HepG2 (cell line): ENCODE data around the gene DENND10. TPM values are rescaled to one million over a fixed set of nuclear protein-coding genes. Genes with fewer than 3 reads are reported as not detected.
"Not testable (repeated sequence)": the region's sequence is repeated elsewhere in the genome, so short reads cannot be mapped to it uniquely, and the experiment has no call there.

Experiments used
- ATAC-seq: fragments of 200-7000 bp; cut with Tn5 transposase; 3 replicates; pipeline ENCODE4 v1.9.1; 2020; ENCODE audit warnings: mild to moderate bottlenecking, moderate library complexity
- BruUV-seq: library from RNA; stranded (reverse); fragments of 400-500 nt; replicated peaks from 2 replicates; lab custom pipeline; 2021; lab: Mats Ljungman, UMichigan
- CTCF ChIA-PET: fragments of 300-600 bp; formaldehyde crosslinking; extraction: SDS; loops from one replicate; lab custom pipeline; 2021; ENCODE audit warnings: low total read pairs, inconsistent platforms, low intra/inter-chr PET ratio; lab: Yijun Ruan, JAX
- POLR2A ChIA-PET: fragments of 350-600 bp; sonication (Branson Sonifier 250); formaldehyde crosslinking; loops from one replicate; lab custom pipeline; 2020; ENCODE audit warnings: antibody characterized with exemption, inconsistent platforms; lab: Yijun Ruan, JAX
- DNase-seq: peaks from one replicate; pipeline ENCODE4 v3.0.0-alpha.2; 2015; ENCODE audit warnings: low spot score
- FAIRE-seq: peaks from 3 replicates; lab custom pipeline; 2011; peaks lifted over from hg19 to GRCh38; lab: Jason Lieb, UNC
- H2AFZ ChIP-seq: one replicate; pipeline ENCODE4 v1.6.1; 2011; ENCODE audit warnings: low read length, inconsistent platforms
- H3K27ac ChIP-seq: fragments of 300-600 bp; 3 replicates; pipeline ENCODE4 v1.8.0; 2011; ENCODE audit warnings: mixed run types, mild to moderate bottlenecking, mixed read lengths, low read length, inconsistent platforms; ENCODE audit not compliant: insufficient read depth; ENCODE audit errors: extremely low read length
- H3K27me3 ChIP-seq, 2 experiments: fragments of 200-600 bp in 1 of 2; 2 replicates in 1 of 2; 3 replicates in 1 of 2; pipeline versions ENCODE4 v1.6.0 to v1.8.0; 2011; ENCODE audit warnings: low read length in 2 of 2, mild to moderate bottlenecking in 2 of 2, moderate library complexity in 2 of 2, inconsistent platforms in 1 of 2; ENCODE audit not compliant: insufficient read depth in 2 of 2, control insufficient read depth in 1 of 2
- H3K36me3 ChIP-seq, 2 experiments: fragments of 200-600 bp in 1 of 2; replicated peaks in 1 of 2; 2 replicates in 1 of 2; 3 replicates in 1 of 2; pipeline versions ENCODE4 v1.5.1 to v1.8.0; 2011; ENCODE audit warnings: low read length in 2 of 2, inconsistent platforms in 1 of 2; ENCODE audit not compliant: insufficient read depth in 2 of 2, control insufficient read depth in 1 of 2
- H3K4me1 ChIP-seq: 2 replicates; pipeline ENCODE4 v1.5.1; 2012; ENCODE audit warnings: low read length, inconsistent platforms; ENCODE audit not compliant: insufficient read depth
- H3K4me2 ChIP-seq: 2 replicates; pipeline ENCODE4 v1.6.0; 2011; ENCODE audit warnings: low read depth, low read length, inconsistent platforms
- H3K4me3 ChIP-seq, 3 experiments: fragments of 200-600 bp in 1 of 3; sonication (generic), shearing (Covaris generic) in 1 of 3; replicated peaks in 1 of 3; 2 replicates each; pipeline ENCODE4 v1.5.1; 2011 to 2016; ENCODE audit warnings: low read length in 3 of 3, inconsistent platforms in 2 of 3, low read depth in 2 of 3, mild to moderate bottlenecking in 2 of 3, control low read depth in 1 of 3, mixed read lengths in 1 of 3; ENCODE audit not compliant: insufficient read depth in 1 of 3
- H3K79me2 ChIP-seq: one replicate; pipeline ENCODE4 v1.6.1; 2011; ENCODE audit warnings: low read length, inconsistent platforms; ENCODE audit not compliant: insufficient read depth
- H3K9ac ChIP-seq: 2 replicates; pipeline ENCODE4 v1.6.0; 2011; ENCODE audit warnings: mild to moderate bottlenecking, low read depth, low read length, inconsistent platforms; ENCODE audit not compliant: insufficient read depth
- H3K9me3 ChIP-seq: 2 replicates; pipeline ENCODE4 v1.5.1; 2012; ENCODE audit warnings: mild to moderate bottlenecking, low read length
- H4K20me1 ChIP-seq: 2 replicates; pipeline ENCODE4 v1.6.0; 2011; ENCODE audit warnings: inconsistent platforms, mild to moderate bottlenecking, low read length, moderate library complexity; ENCODE audit not compliant: insufficient read depth
- ATM ChIP-seq: fragments of 450-650 bp; IDR thresholded peaks from 2 replicates; pipeline ENCODE4 v1.7.1; 2017; ENCODE audit warnings: mild to moderate bottlenecking, borderline replicate concordance
- CTCF ChIP-seq: sonication (generic); formaldehyde crosslinking; IDR thresholded peaks from 2 replicates; pipeline ENCODE4 v1.5.0; 2020; ENCODE audit warnings: mild to moderate bottlenecking, missing genetic modification reagents, moderate library complexity
- STAG1 ChIP-seq: sonication (generic); formaldehyde crosslinking; IDR thresholded peaks from 2 replicates; pipeline ENCODE4 v1.4.0; 2020; ENCODE audit warnings: missing genetic modification reagents
- TBP ChIP-seq: sonication (generic); formaldehyde crosslinking; IDR thresholded peaks from 2 replicates; pipeline ENCODE4 v1.5.0; 2020; ENCODE audit warnings: missing genetic modification reagents
- ZBTB33 ChIP-seq: sonication (generic); formaldehyde crosslinking; IDR thresholded peaks from 2 replicates; pipeline ENCODE4 v1.4.0; 2020; ENCODE audit warnings: missing genetic modification reagents
- WGBS: methylation state at CpG from one replicate; pipeline ENCODE4 v1.1.6; 2017; ENCODE audit warnings: low lambda C conversion rate; 5-methylcytosine and 5-hydroxymethylcytosine counted together
- in situ Hi-C: cut with HindIII; loops from 2 replicates; pipeline ENCODE4 v1.10.0; 2017; ENCODE audit warnings: low pct_unique_long_range_greater_than_20kb; ENCODE audit not compliant: extremely low pct_ligation_motif_present
- intact Hi-C: fragments of 100-400 bp; cut with micrococcal nuclease; formaldehyde crosslinking; loops from one replicate; pipeline ENCODE4 v1.10.0; 2022; ENCODE audit not compliant: unreplicated experiment
- polyA plus RNA-seq, 8 experiments: library from polyadenylated mRNA; depleted of rRNA in 3 of 8; stranded (reverse) in 7 of 8; unstranded in 1 of 8; fragments of >200 nt; fragmentation: Illumina TruSeq in 4 of 8; extraction: Trizol in 4 of 8; gene quantifications; 2 replicates each; pipeline versions ENCODE4 v1.2.1 to v1.2.3, GENCODE V29; 2011 to 2016; ENCODE audit warnings: low read depth in 4 of 8, missing spikeins in 1 of 8, mixed read lengths in 1 of 8; ENCODE audit not compliant: insufficient read depth in 1 of 8
- total RNA-seq, 5 experiments: library from RNA; depleted of rRNA; stranded (reverse); fragments of >200 nt; fragmentation: Illumina TruSeq; extraction: Trizol; gene quantifications; 2 replicates each; pipeline ENCODE4 v1.2.3, GENCODE V29; 2016; ENCODE audit warnings: low read depth in 1 of 5

The DENND10 gene
- total and polyA plus RNA-seq, 2 of the 13 experiments (the other 11 are each of a cell fraction or from before 2014, with no cell fraction given) = 43.7 to 78.8 TPM

DNA sequence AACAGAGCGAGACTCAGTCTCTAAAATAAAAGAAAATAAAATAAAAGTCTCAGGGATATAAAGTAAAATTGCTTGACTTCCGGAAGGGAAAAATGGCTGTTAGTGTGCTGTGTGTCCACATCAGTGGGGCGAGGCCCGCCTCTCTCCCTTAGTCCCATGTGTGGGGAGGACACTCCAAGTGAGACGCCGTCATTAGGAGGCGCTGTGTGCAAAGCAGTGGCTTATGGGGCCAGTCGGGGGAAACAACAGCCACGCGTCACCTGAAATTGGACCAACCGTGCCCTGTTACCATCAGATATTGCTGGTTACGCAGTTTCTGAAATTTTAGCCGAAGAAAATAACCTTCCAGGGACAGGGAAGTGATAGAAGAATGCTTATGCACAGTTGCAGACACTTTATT lies 45.8 kb downstream of the DENND10 start:
- Histone ChIP-seq H3K4me3 (no peak overlapping the region), H3K9ac (no peak overlapping the region), H3K9me3 (no peaks in the 10 kb centered on the region), H2AFZ (no peak overlapping the region), H3K4me2 (no peak overlapping the region), H3K4me1 (no peaks in the 10 kb centered on the region), H3K27ac (no peak overlapping the region), H3K79me2 (no peaks in the 10 kb centered on the region), H3K36me3 (peaks cover 14 to 50% of the 10 kb centered on the region in 2 experiments), H3K27me3 (no peaks in the 10 kb centered on the region; a peak in 1 of 5 replicates), H4K20me1 (no peaks in the 10 kb centered on the region)
- BruUV-seq = no TSS peak
- POLR2A ChIA-PET = no interaction called here
- peak; percentile 64 for ATAC-seq
- TF ChIP-seq ZBTB33 = peak; percentile 85
- TF ChIP-seq TBP (CRISPR knock-in tag) = no peak
- TF ChIP-seq ATM = no peak
- peak; percentile 45 for TF ChIP-seq CTCF (CRISPR knock-in tag)
- peak; percentile 62 for TF ChIP-seq STAG1 (CRISPR knock-in tag)
- FAIRE-seq = no peak
- no peak for DNase-seq
- intact Hi-C loops (no loop called here), in situ Hi-C loops (no loop called here)
- WGBS = 88% methylated on average over 13 of the region's 13 CpGs
- CTCF ChIA-PET = no interaction called here

DNA sequence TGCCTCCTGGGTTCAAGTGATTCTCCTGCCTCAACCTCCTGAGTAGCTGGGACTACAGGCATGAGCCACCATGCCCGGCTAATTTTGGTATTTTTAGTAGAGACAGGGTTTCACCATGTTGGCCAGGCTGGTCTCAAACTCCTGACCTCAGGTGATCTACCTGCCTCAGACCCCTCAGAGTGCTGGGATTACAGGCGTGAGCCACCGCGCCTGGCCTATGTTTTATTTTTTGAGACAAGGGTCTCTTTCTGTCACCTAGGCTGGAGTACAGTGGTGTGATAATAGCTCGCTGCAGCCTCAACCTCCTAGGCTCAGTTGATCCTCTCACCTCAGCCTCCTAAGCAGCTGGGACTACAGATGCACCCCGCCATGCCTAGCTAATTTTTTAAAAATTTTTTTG lies 47.7 kb downstream of the DENND10 start:
- POLR2A ChIA-PET = interaction anchor here (1.3 kb wide), 1 partner anchor 31 kb away, joined by 3 read pairs; no protein-coding TSS in a partner anchor
- CTCF ChIA-PET, H3K4me2 ChIP-seq, DNase-seq, BruUV-seq, H3K79me2 ChIP-seq, H3K4me3 ChIP-seq, H3K9me3 ChIP-seq, ATAC-seq, H3K27me3 ChIP-seq, FAIRE-seq, intact Hi-C loops, H3K4me1 ChIP-seq, H2AFZ ChIP-seq, H4K20me1 ChIP-seq, in situ Hi-C loops, H3K27ac ChIP-seq, H3K9ac ChIP-seq: not testable (repeated sequence)
- peaks cover 20 to 61% of the 10 kb centered on the region in 2 experiments for H3K36me3 ChIP-seq
- WGBS = 94% methylated on average over 6 of the region's 6 CpGs
